Right lobe of liver (tissue), 4 donors: Measurements from ENCODE around the gene ASCC3.

ENCODE experiments used
- CTCF ChIP-seq, 4 donors: fragments of 200-600 bp in 3 of 4; fragments of 450-650 bp in 1 of 4; IDR thresholded peaks; one replicate each; pipeline versions ENCODE4 v1.5.1 to v1.8.0; 2016 to 2022; ENCODE audit warnings: antibody characterized with exemption in 4 of 4, mild to moderate bottlenecking in 2 of 4
- POLR2A ChIP-seq: fragments of 450-650 bp; IDR thresholded peaks from one replicate; pipeline ENCODE4 v1.6.1; 2017; ENCODE audit warnings: antibody characterized with exemption, mild to moderate bottlenecking
- donor health status: DM: no; HTN: no; CAD: no.
- donor health status: DM: no; HTN: no; CAD: no.
- donor health status: DM: no; HTN: yes; CAD: no.

- TF ChIP-seq CTCF (IDR thresholded peaks at IDR 0.05) (no peak), POLR2A (no peak)
Observed at GRCh38 chr6:100881707-100882040, 545 bp upstream of the ASCC3 start.
